ENCODE measurements around the gene OR6M1.

Gene OR6M1

GRCh38 chr11:123765601-123766000, 40.5 kb downstream of the OR6M1 start:
- H3K27ac Mint-ChIP-seq = no peak overlapping the region
- H3K4me1 Mint-ChIP-seq = no peaks in the 10 kb centered on the region
- no peaks in the 10 kb centered on the region for H3K27me3 Mint-ChIP-seq (ENCODE audit: low read depth, poor library complexity)
- peaks cover 5% of the 10 kb centered on the region for H3K36me3 Mint-ChIP-seq (ENCODE audit: low read depth)
- H3K9me3 Mint-ChIP-seq = peaks cover 23% of the 10 kb centered on the region
- no peak overlapping the region for H3K4me3 Mint-ChIP-seq
- TF ChIP-seq CTCF (IDR thresholded peaks at IDR 0.05) = no peak
- no peak for DNase-seq

GRCh38 chr11:123762422-123762821, 43.7 kb downstream of the OR6M1 start:
- DNase-seq = no peak
- H3K27me3 Mint-ChIP-seq (ENCODE audit: low read depth, poor library complexity) = peaks cover 11% of the 10 kb centered on the region
- no peak overlapping the region for H3K4me3 Mint-ChIP-seq
- TF ChIP-seq CTCF (IDR thresholded peaks at IDR 0.05) = no peak
- no peaks in the 10 kb centered on the region for H3K4me1 Mint-ChIP-seq
- H3K9me3 Mint-ChIP-seq = peaks cover 20% of the 10 kb centered on the region
- peaks cover 5% of the 10 kb centered on the region for H3K36me3 Mint-ChIP-seq (ENCODE audit: low read depth)
- H3K27ac Mint-ChIP-seq = no peak overlapping the region

- H3K4me1 Mint-ChIP-seq = no peaks in the 10 kb centered on the region
- no peak overlapping the region for H3K4me3 Mint-ChIP-seq
- peaks cover 5% of the 10 kb centered on the region for H3K36me3 Mint-ChIP-seq (ENCODE audit: low read depth)
- DNase-seq = no peak
- H3K9me3 Mint-ChIP-seq = peaks cover 19% of the 10 kb centered on the region
- no peak for TF ChIP-seq CTCF (IDR thresholded peaks at IDR 0.05)
- peaks cover 11% of the 10 kb centered on the region for H3K27me3 Mint-ChIP-seq (ENCODE audit: low read depth, poor library complexity)
- no peak overlapping the region for H3K27ac Mint-ChIP-seq
Measured at GRCh38 chr11:123760894-123761293, 45.3 kb downstream of the OR6M1 start.

- Mint-ChIP-seq H3K9me3 (peaks cover 13% of the 10 kb centered on the region), H3K27me3 (ENCODE audit: low read depth, poor library complexity) (peaks cover 14% of the 10 kb centered on the region), H3K4me1 (no peaks in the 10 kb centered on the region), H3K4me3 (no peak overlapping the region), H3K36me3 (ENCODE audit: low read depth) (peaks cover 5% of the 10 kb centered on the region), H3K27ac (no peak overlapping the region)
- DNase-seq = no peak
- no peak for TF ChIP-seq CTCF (IDR thresholded peaks at IDR 0.05)
Measured at GRCh38 chr11:123757976-123758375, 48.2 kb downstream of the OR6M1 start.

- no peak for TF ChIP-seq CTCF (IDR thresholded peaks at IDR 0.05)
- no peak for DNase-seq
- Mint-ChIP-seq H3K4me1 (no peaks in the 10 kb centered on the region), H3K36me3 (ENCODE audit: low read depth) (no peaks in the 10 kb centered on the region), H3K9me3 (no peaks in the 10 kb centered on the region), H3K27ac (no peak overlapping the region), H3K4me3 (no peak overlapping the region), H3K27me3 (ENCODE audit: low read depth, poor library complexity) (peaks cover 14% of the 10 kb centered on the region)
Measured at GRCh38 chr11:123755813-123756212, 50.3 kb downstream of the OR6M1 start.

All from nephron progenitor cell (in vitro differentiated cells).